ENCODE measurements around the gene OR6A2.

OR6A2 gene

DNA sequence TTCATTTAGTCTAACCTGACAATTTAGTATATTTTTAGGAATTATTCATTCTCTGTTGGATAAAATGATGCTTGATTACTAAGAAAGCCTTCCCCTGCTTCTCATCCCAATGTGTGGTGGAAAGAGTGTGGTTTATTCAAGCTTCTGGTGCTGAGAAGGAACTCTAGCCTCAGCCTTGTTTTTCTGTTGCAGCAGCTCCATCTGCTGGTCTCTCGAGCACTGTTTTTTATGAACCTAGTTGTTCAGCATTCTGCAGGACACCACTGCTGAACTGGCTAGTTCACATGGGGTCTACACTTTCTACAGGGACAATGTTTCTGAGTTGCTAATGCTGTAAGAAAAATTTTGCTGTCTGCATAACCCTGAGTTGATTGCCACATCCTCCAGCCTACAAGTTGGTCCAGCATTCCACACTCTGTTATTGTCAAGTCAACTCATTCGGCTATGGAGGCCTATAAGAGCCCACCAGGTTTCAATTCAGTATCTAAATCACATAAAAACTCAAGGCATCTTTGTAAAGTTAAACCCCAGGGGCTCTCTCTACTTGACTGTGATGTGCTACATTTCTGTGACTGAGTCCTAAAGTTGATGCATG is 42.0 kb downstream of the OR6A2 start:
- DNase-seq (ENCODE audit: low read depth in 2 of 2): peak in 1 of 2 donors; percentile 35

DNA sequence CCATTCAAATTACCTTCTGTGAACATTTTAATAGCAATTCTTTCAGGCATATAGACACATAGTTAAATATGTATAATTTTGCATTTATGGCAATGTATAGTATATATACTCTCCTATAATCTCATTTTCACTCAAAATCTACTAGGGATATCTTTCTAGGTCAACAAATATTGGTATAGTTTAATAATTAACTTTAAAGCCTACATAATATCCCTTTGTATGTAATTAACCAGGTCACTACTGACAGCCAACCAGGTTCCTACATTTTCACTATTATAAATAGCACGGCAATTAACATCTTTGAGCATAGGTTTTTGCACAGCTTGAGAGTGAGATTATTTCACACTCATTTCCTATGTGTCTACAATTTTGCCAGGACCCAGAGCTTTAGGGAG is 43.5 kb downstream of the OR6A2 start:
- DNase-seq (ENCODE audit: low read depth in 2 of 2): no peak

DNA sequence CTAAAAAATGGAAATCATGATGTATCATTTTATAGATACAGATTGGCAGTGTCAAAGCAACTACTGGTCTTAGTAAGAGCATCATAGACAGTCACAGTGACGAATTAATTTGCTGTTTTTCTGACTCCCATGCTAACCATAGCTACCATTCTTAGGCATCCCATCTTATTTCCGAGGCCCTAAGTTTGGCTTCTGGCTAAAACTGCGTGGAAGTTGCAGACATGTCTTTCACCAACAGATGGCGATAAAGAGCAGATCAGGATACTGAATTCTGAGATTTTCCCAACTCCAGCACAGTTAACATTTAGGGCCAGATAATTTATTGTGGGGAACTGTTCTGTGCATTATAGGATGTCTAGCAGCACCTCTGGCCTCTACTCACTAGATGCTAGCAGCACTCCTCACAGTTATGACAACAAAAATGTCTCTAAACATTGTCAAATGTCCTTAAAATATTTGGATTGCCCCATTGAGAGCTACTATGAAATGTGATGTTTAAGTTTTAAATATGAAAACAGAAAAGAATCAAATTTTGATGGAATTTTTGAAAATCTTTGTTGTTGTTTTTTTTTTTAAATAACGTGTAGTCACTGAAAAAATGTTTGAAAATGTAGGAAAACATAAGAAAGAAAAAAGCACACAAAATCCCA is 44.1 kb downstream of the OR6A2 start:
- peak in 1 of 2 donors; percentile 36 for DNase-seq (ENCODE audit: low read depth in 2 of 2)

DNA sequence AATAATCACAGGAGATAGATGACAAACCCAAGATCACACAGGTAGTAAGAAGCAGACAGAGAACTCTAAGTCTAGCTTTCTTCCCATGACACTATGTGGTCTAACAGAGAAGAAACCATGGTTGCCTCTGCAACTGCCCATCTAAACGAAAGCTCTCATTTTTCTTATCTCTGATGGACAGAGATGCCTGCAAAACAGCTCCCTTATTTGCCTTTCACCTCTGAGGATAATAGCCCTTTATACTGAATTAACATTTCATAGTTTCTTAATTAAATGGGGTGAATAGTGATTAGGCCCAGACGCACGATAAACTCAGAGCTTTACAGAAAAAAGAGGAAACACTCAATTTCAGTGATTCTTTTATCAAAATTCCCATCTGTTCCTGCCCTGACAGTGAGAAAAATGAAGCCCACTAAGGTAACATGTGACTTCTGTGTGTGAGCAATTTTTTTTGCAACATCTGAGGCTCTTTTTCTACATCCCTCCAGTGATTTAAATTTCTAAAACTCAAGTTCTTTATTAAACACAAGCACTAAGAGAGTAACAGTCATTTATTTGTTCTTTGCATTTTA is 52.3 kb downstream of the OR6A2 start:
- DNase-seq (ENCODE audit: low read depth in 2 of 2): no peak

DNA sequence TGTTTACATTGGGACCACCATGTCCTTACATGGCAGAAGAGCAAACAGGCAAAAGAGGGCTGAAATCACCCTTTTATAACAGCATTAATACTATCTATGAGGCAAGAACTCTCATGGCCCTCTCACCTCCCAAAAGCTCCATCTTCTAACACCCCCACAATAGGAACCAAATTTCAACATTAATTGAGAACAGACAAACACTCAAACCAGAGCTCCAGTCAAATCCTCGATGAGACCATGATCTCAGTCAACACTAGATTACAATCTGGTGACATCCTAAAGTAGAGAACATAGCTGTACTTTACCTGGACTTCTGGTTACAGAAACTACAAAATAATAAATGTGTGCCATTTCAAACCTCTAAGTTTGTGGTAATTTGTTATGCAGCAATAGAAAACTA is 52.9 kb downstream of the OR6A2 start:
- no peak for DNase-seq (ENCODE audit: low read depth in 2 of 2)

DNA sequence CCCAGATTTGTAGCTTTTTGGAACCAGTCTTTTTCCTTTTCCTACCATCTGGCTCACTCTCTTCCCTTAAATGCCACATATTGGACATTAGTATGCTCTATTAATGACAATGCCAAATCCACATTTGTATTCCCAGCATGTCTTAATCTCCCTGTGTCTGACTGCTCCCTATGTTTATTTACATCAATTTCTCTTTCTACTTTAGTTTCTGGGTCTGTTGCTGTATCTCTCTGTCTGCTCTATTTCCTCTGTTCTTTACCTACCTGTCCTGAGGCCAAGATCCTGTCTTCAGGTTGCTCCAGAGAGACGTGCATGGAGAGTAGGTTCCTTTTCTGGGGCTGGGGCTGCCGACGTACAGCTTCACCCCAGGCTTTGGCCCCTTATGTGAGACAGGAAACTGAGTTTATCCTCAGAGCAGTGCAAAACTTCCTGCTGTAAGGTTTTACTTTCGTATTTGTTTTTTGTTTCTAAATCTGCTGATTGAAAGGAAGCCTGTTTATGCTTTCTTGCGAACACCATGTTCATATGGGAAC is 53.3 kb downstream of the OR6A2 start:
- no peak for DNase-seq (ENCODE audit: low read depth in 2 of 2)

DNA sequence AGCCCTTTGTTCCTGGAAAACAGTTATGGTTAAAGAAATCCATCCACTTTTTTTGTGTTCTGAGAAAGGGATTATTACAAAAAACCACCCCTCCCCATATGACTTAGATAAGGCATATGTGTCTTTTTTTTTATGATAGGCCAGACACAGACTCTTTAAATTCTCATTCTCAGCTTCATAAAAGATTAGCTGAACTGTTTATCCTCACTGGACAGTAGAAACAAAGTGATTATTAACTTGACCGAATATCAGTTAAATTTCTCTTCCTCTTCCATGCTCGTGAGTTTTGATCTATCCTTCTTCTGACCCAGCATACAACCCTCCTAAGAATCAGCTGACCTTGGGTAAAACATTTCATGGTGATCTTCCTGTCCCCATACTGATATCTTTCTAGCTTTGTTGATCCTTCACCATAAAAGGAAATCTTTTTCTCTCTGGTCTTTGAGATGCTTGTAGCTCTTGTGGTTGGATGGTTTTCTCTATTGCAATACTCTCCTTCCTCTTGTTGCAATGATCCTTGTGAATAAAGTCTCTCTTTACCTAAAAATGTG is 53.9 kb downstream of the OR6A2 start:
- DNase-seq (ENCODE audit: low read depth in 2 of 2): no peak

DNA sequence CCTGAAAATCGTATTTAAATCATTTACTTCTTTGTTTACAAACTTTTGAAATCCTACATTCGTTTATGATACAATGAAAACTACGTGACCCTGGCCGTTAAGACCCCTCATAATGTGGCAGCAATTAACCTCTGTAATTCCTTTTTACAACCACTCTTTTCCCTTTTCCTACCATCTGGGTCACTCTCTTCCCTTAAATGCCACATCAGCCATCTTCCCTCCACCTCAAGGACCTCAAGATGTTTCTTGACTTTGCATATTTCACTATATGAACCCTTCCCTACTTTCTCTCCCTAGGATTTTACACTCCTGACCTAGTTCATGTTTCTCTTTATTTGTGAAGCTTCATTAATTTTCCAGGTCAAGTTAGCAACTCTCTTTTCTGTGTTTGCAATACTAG is 54.5 kb downstream of the OR6A2 start:
- DNase-seq (ENCODE audit: low read depth in 2 of 2): no peak

DNA sequence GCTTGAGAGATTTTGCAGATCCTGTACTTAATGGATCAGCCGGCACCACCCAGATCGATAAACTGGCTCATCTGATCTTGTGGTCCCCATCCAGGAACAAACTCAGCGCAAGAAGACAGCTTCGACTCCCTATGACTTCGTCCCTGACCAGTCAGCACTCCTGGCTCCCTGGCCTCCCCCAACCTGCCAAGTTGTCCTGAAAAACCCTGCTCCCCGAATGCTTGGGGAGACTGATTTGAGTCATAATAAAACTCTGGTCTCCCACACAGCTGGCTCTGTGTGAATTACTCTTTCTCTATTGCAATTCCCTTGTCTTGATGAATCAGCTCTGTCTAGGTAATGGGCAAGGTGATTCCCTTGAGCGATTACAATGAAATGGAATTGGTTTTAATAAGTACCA is 57.2 kb downstream of the OR6A2 start:
- DNase-seq (ENCODE audit: low read depth in 2 of 2): no peak
